BE2C (cell line): Measurements from ENCODE around the gene DIP2C.

Experiments used
- DNase-seq: peaks from one replicate; pipeline ENCODE4 v3.0.0-alpha.2; 2020
- H3K27me3 ChIP-seq: fragments of 250-450 bp; sonication (Bioruptor Pico); 2 replicates; pipeline ENCODE4 v1.5.1; 2020; ENCODE audit warnings: mild to moderate bottlenecking
- H3K36me3 ChIP-seq: fragments of 250-450 bp; sonication (Bioruptor Pico); 2 replicates; pipeline ENCODE4 v1.5.1; 2020; ENCODE audit warnings: mild to moderate bottlenecking
- H3K4me1 ChIP-seq: fragments of 250-450 bp; sonication (Bioruptor Pico); 2 replicates; pipeline ENCODE4 v1.5.1; 2020
- H3K4me3 ChIP-seq: 2 replicates; pipeline ENCODE4 v1.5.1; 2011; ENCODE audit warnings: low read depth, low read length
- H3K9me3 ChIP-seq: fragments of 250-450 bp; sonication (Bioruptor Pico); 2 replicates; pipeline ENCODE4 v1.5.1; 2020
- CTCF ChIP-seq: IDR thresholded peaks from 2 replicates; pipeline ENCODE4 v1.5.1; 2012; ENCODE audit warnings: mild to moderate bottlenecking, low read depth, low read length

Gene DIP2C

GRCh38 chr10:488081-488932 is 201.2 kb downstream of the DIP2C start:
- Histone ChIP-seq H3K9me3 (no peaks in the 10 kb centered on the region), H3K4me1 (no peaks in the 10 kb centered on the region), H3K36me3 (no peaks in the 10 kb centered on the region), H3K4me3 (no peak overlapping the region), H3K27me3 (no peaks in the 10 kb centered on the region)
- DNase-seq: no peak
- no peak for TF ChIP-seq CTCF

- no peak for TF ChIP-seq CTCF
- Histone ChIP-seq H3K9me3 (no peaks in the 10 kb centered on the region), H3K27me3 (no peaks in the 10 kb centered on the region), H3K4me3 (no peak overlapping the region), H3K36me3 (no peaks in the 10 kb centered on the region), H3K4me1 (no peaks in the 10 kb centered on the region)
- DNase-seq: no peak
Observed at GRCh38 chr10:486666-487322, 202.7 kb downstream of the DIP2C start.

- Histone ChIP-seq H3K4me1 (peaks cover 4% of the 10 kb centered on the region), H3K27me3 (no peaks in the 10 kb centered on the region), H3K36me3 (no peaks in the 10 kb centered on the region), H3K4me3 (no peak overlapping the region), H3K9me3 (no peaks in the 10 kb centered on the region)
- TF ChIP-seq CTCF: no peak
- peak; percentile 32 for DNase-seq
Observed at GRCh38 chr10:486206-486605, 203.3 kb downstream of the DIP2C start.

- Histone ChIP-seq H3K4me3 (no peak overlapping the region), H3K4me1 (peaks cover 8% of the 10 kb centered on the region), H3K9me3 (no peaks in the 10 kb centered on the region), H3K36me3 (no peaks in the 10 kb centered on the region), H3K27me3 (no peaks in the 10 kb centered on the region)
- no peak for DNase-seq
- no peak for TF ChIP-seq CTCF
Observed at GRCh38 chr10:485776-486175, 203.7 kb downstream of the DIP2C start.

GRCh38 chr10:484925-485661 is 204.4 kb downstream of the DIP2C start:
- H3K36me3 ChIP-seq: no peaks in the 10 kb centered on the region
- DNase-seq: no peak
- no peak for TF ChIP-seq CTCF
- H3K4me3 ChIP-seq: no peak overlapping the region
- H3K9me3 ChIP-seq: no peaks in the 10 kb centered on the region
- H3K27me3 ChIP-seq: no peaks in the 10 kb centered on the region
- peaks cover 13% of the 10 kb centered on the region for H3K4me1 ChIP-seq
